PC-9 (cell line): ENCODE results near the gene DNMT3A. TPM values are rescaled to one million over a fixed set of nuclear protein-coding genes. Genes with fewer than 3 reads are reported as not detected.

Source experiments
- BruUV-seq: library from RNA; stranded (reverse); fragments of 400-500 nt; replicated peaks from 2 replicates; lab custom pipeline; 2021; lab: Mats Ljungman, UMichigan
- CTCF ChIA-PET: fragments of 300-600 bp; sonication (Branson Sonifier 250); formaldehyde crosslinking; loops from one replicate; lab custom pipeline; 2022; ENCODE audit warnings: antibody characterized with exemption; lab: Charles Lee
- POLR2A ChIA-PET: fragments of 300-600 bp; sonication (Branson Sonifier 250); formaldehyde crosslinking; loops from one replicate; lab custom pipeline; 2022; ENCODE audit warnings: antibody characterized with exemption; ENCODE audit not compliant: unreplicated experiment; lab: Charles Lee
- DNase-seq, 2 experiments: peaks; one replicate each; pipeline versions ENCODE4 v3.0.0 to v3.0.0-alpha.2; 2015 to 2022; ENCODE audit warnings: mixed read lengths in 1 of 2
- H2AFZ ChIP-seq: fragments of 200-600 bp; sonication (generic); 2 replicates; pipeline ENCODE4 v1.8.1; 2017; ENCODE audit warnings: antibody characterized with exemption
- H3F3A ChIP-seq: fragments of 200-600 bp; sonication (generic); 2 replicates; pipeline ENCODE4 v1.8.1; 2017; ENCODE audit warnings: antibody characterized with exemption, mild to moderate bottlenecking, low read depth; ENCODE audit not compliant: insufficient read depth
- H3K27ac ChIP-seq: fragments of 200-600 bp; sonication (generic); 2 replicates; pipeline ENCODE4 v1.6.1; 2016; ENCODE audit warnings: mixed run types
- H3K27me3 ChIP-seq: fragments of 200-600 bp; sonication (generic); 2 replicates; pipeline ENCODE4 v1.6.1; 2016; ENCODE audit warnings: low read depth, mixed run types; ENCODE audit not compliant: insufficient read depth
- H3K36me3 ChIP-seq: fragments of 200-600 bp; sonication (generic); 2 replicates; pipeline ENCODE4 v1.6.1; 2016; ENCODE audit warnings: low read depth, mixed run types
- H3K4me1 ChIP-seq: fragments of 200-600 bp; sonication (generic); replicated peaks from 2 replicates; pipeline ENCODE4 v1.6.1; 2016; ENCODE audit warnings: mixed run types; ENCODE audit not compliant: insufficient read depth
- H3K4me2 ChIP-seq: fragments of 200-600 bp; sonication (generic); 2 replicates; pipeline ENCODE4 v1.6.1; 2017; ENCODE audit warnings: mixed run types
- H3K4me3 ChIP-seq: fragments of 200-600 bp; sonication (generic); 2 replicates; pipeline ENCODE4 v1.6.1; 2016; ENCODE audit warnings: mixed run types
- H3K79me2 ChIP-seq: fragments of 200-600 bp; sonication (generic); 2 replicates; pipeline ENCODE4 v1.6.1; 2017; ENCODE audit warnings: low read depth, mixed run types
- H3K9me2 ChIP-seq: fragments of 200-600 bp; sonication (generic); 2 replicates; pipeline ENCODE4 v1.8.1; 2017; ENCODE audit warnings: mild to moderate bottlenecking; ENCODE audit not compliant: insufficient read depth
- H3K9me3 ChIP-seq: fragments of 200-600 bp; sonication (generic); 2 replicates; pipeline ENCODE4 v1.8.1; 2016; ENCODE audit warnings: low read depth; ENCODE audit not compliant: insufficient read depth
- H4K20me1 ChIP-seq: fragments of 200-600 bp; sonication (generic); 2 replicates; pipeline ENCODE4 v1.8.1; 2017; ENCODE audit not compliant: insufficient read depth
- CTCF ChIP-seq: fragments of 200-600 bp; sonication (generic); conservative IDR thresholded peaks from 2 replicates; pipeline ENCODE4 v1.6.1; 2017; ENCODE audit warnings: mixed run types, antibody characterized with exemption, mild to moderate bottlenecking, moderate library complexity
- EZH2 ChIP-seq: fragments of 200-600 bp; sonication (generic); IDR thresholded peaks from 2 replicates; pipeline ENCODE4 v1.8.0; 2017; ENCODE audit warnings: antibody characterized with exemption, low read depth
- intact Hi-C: fragments of 100-400 bp; cut with micrococcal nuclease; formaldehyde crosslinking; loops from one replicate; pipeline ENCODE4 v1.10.0; 2022; ENCODE audit not compliant: unreplicated experiment
- total RNA-seq: library from RNA; stranded (reverse); gene quantifications from 2 replicates; pipeline ENCODE4 v1.2.3, GENCODE V29; 2021

The DNMT3A gene
- total RNA-seq, 1 experiment from 2014 or later: 38.9 TPM

DNA sequence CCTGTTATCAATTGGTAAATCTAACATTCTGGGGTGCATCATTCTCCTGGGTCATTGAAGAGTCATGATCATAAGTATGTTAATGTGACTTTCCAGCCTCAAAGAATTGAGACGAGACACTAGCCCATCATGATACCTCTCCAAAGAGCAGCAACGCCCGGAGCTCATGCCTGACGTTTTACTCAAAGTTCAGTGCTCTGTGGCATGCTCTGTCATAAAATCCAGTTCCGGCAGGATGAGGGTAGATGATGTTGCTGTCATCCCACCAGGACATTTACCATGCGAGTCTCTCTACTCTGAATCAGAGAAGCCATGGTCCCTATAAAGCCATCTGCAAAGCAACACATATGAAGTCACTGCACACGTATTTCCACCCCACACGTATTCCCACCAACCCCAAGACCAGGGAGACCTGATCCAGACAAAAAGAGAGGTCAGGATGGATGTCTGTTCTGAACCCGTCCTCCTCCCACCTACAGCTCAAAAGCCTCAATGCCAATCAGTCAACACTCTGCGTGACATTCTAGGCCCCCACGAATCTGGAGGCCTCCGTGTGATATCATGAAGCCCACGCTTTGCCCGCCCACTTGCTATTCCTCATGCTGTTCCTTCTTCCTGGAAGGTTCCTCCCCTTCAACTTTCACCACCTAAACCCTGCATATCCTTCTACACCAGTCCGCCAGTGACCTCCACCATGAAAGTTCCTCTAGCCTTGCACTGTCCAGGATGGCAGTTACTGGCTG lies 85.8 kb downstream of the DNMT3A start:
- CTCF ChIA-PET: no interaction called here
- H2AFZ ChIP-seq: no peak overlapping the region
- TF ChIP-seq EZH2 (no peak), CTCF (no peak)
- POLR2A ChIA-PET: no interaction called here
- H3K27ac ChIP-seq: no peak overlapping the region
- no TSS peak for BruUV-seq
- no peaks in the 10 kb centered on the region for H3K36me3 ChIP-seq
- no peaks in the 10 kb centered on the region for H4K20me1 ChIP-seq
- no peaks in the 10 kb centered on the region for H3K79me2 ChIP-seq
- peak in 1 of 2 experiments; percentile 9 for DNase-seq
- H3K4me3 ChIP-seq: no peak overlapping the region
- intact Hi-C loops: no loop called here
- H3K9me2 ChIP-seq: no peaks in the 10 kb centered on the region
- 0 out of 2 replicates have a peak, but pooled peaks cover 7% of the 10 kb centered on the region for H3K4me1 ChIP-seq
- H3K4me2 ChIP-seq: no peak overlapping the region
- peaks cover 13% of the 10 kb centered on the region; the same call in 1 of the 2 replicates for H3F3A ChIP-seq
- H3K9me3 ChIP-seq: no peaks in the 10 kb centered on the region
- no peaks in the 10 kb centered on the region for H3K27me3 ChIP-seq

- H3K9me3 ChIP-seq: no peaks in the 10 kb centered on the region
- H3K27ac ChIP-seq: no peak overlapping the region
- H3K9me2 ChIP-seq: no peaks in the 10 kb centered on the region
- intact Hi-C loops: no loop called here
- H3K27me3 ChIP-seq: no peaks in the 10 kb centered on the region
- BruUV-seq: no TSS peak
- TF ChIP-seq CTCF: no peak
- TF ChIP-seq EZH2: no peak
- H2AFZ ChIP-seq: no peak overlapping the region
- H3K79me2 ChIP-seq: no peaks in the 10 kb centered on the region; the same call in 1 of the 2 replicates
- H3K4me2 ChIP-seq: no peak overlapping the region
- POLR2A ChIA-PET: no interaction called here
- CTCF ChIA-PET: no interaction called here
- DNase-seq: no peak
- no peaks in the 10 kb centered on the region for H4K20me1 ChIP-seq
- H3K4me3 ChIP-seq: no peak overlapping the region
- H3K36me3 ChIP-seq: no peaks in the 10 kb centered on the region
- H3K4me1 ChIP-seq: 0 out of 2 replicates have a peak, but pooled peaks cover 9% of the 10 kb centered on the region
- peaks cover 15% of the 10 kb centered on the region; the same call in 1 of the 2 replicates for H3F3A ChIP-seq
These were observed 86.8 kb downstream of the DNMT3A start for GRCh38 chr2:25254961-25255360.

DNA sequence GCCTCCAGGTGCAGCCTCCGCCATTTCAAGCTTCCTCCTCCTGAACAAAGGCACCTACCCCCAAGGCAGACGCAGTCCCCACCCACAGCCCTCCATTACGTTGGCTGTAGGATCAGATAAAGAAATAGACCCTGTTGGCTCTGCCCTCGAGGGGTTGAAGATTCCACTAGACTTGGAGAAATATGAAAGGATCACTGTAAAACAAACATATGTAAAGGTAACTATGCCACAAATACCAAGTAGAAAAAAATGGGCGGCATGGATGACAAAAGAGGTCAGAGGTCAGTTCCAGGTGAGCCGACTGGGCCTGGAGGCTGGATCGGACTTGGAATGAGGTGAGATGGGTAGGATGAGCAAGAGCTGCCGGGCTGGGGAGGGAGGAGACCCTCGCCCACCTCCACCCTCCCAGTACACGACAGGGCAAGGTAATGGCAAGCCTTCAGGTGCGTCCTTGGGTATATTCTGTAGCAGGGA lies 88.5 kb downstream of the DNMT3A start:
- Histone ChIP-seq H3F3A (peaks cover 15% of the 10 kb centered on the region; the same call in 1 of the 2 replicates), H3K9me2 (no peaks in the 10 kb centered on the region), H2AFZ (no peak overlapping the region; the same call in 1 of the 2 replicates), H3K9me3 (no peaks in the 10 kb centered on the region), H3K27ac (no peak overlapping the region), H3K4me1 (0 out of 2 replicates have a peak, but pooled peaks cover 9% of the 10 kb centered on the region), H3K27me3 (no peaks in the 10 kb centered on the region), H3K4me3 (no peak overlapping the region), H3K4me2 (peak overlapping the region; percentile 98; the same call in 1 of the 2 replicates), H3K79me2 (no peaks in the 10 kb centered on the region; the same call in 1 of the 2 replicates), H3K36me3 (no peaks in the 10 kb centered on the region), H4K20me1 (no peaks in the 10 kb centered on the region)
- TF ChIP-seq EZH2: no peak
- no peak for TF ChIP-seq CTCF
- intact Hi-C loops: no loop called here
- no peak for DNase-seq
- TSS peak; percentile 61 for BruUV-seq
- ChIA-PET POLR2A (interaction anchor here (0.6 kb wide), 1 partner anchor 20 kb away, joined by 9 read pairs; no protein-coding TSS in a partner anchor), CTCF (interaction anchor here (0.6 kb wide), 1 partner anchor 424 kb away, joined by 3 read pairs; no protein-coding TSS in a partner anchor)
